Mucosa of rectum (tissue), 2 donors: ENCODE data around the gene FHL2.

Experiments
- H3K27ac ChIP-seq, 2 donors: one replicate each; pipeline ENCODE4 v1.7.0; 2013; ENCODE audit warnings: inconsistent platforms in 2 of 2, low read depth in 2 of 2, low read length in 2 of 2
- H3K27me3 ChIP-seq, 2 donors: one replicate each; pipeline ENCODE4 v1.7.0; 2013; ENCODE audit warnings: low read length in 2 of 2; ENCODE audit not compliant: control insufficient read depth in 2 of 2, insufficient read depth in 2 of 2
- H3K36me3 ChIP-seq, 2 donors: one replicate each; pipeline ENCODE4 v1.7.0; 2013; ENCODE audit warnings: low read length in 2 of 2; ENCODE audit not compliant: control insufficient read depth in 2 of 2, insufficient read depth in 2 of 2
- H3K4me1 ChIP-seq, 2 donors: one replicate each; pipeline ENCODE4 v1.7.0; 2013; ENCODE audit warnings: low read length in 2 of 2, mild to moderate bottlenecking in 1 of 2; ENCODE audit not compliant: control insufficient read depth in 2 of 2, insufficient read depth in 2 of 2
- H3K4me3 ChIP-seq, 2 donors: one replicate each; pipeline ENCODE4 v1.7.0; 2013; ENCODE audit warnings: low read length in 2 of 2
- H3K9ac ChIP-seq, 2 donors: one replicate each; pipeline ENCODE4 v1.7.0; 2013; ENCODE audit warnings: low read length in 2 of 2, low read depth in 1 of 2, mild to moderate bottlenecking in 1 of 2
- H3K9me3 ChIP-seq, 2 donors: one replicate each; pipeline ENCODE4 v1.7.0; 2013; ENCODE audit warnings: low read length in 2 of 2; ENCODE audit not compliant: control insufficient read depth in 2 of 2
- donor health status: healthy.
- donor health status: Normal muscosa, but diverticular disease.

Gene FHL2

GRCh38 chr2:105438104-105438929 is 39.5 kb upstream of the FHL2 start:
- peaks cover 8 to 13% of the 10 kb centered on the region in 2 donors for H3K4me1 ChIP-seq
- H3K9me3 ChIP-seq, result no peaks in the 10 kb centered on the region
- H3K27me3 ChIP-seq, result no peaks in the 10 kb centered on the region
- H3K36me3 ChIP-seq, result no peaks in the 10 kb centered on the region
- peak overlapping the region; percentile 49 to 54 for H3K27ac ChIP-seq
- peak overlapping the region in 1 of 2 donors; percentile 29 for H3K9ac ChIP-seq
- H3K4me3 ChIP-seq, result peak overlapping the region; percentile 12 to 58

DNA sequence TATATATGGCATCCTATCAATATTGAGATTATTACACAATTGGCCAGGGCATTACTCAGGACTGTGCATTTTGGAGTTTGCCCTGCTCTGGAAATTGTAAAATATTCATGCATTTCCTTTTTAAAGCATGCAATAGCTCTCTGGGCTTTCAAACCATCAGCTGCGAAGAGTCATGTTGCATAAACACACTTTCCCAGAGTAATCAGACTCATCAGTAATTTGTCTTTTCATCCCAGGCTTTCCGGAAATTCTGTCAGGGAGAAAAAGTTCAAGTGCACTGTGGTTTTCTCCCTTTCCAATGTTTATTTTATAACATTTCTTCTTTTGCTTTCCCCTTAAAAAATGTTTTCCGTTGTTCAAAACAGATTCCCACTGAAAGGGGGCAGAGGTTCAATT is 38.9 kb upstream of the FHL2 start:
- H3K27ac ChIP-seq, result peak overlapping the region; percentile 49 to 54
- H3K27me3 ChIP-seq, result no peaks in the 10 kb centered on the region
- peak overlapping the region in 1 of 2 donors; percentile 58 for H3K4me3 ChIP-seq
- H3K4me1 ChIP-seq, result peaks cover 7 to 11% of the 10 kb centered on the region in 2 donors
- H3K9me3 ChIP-seq, result no peaks in the 10 kb centered on the region
- no peaks in the 10 kb centered on the region for H3K36me3 ChIP-seq
- H3K9ac ChIP-seq, result peak overlapping the region in 1 of 2 donors; percentile 29

GRCh38 chr2:105432749-105433148 is 33.9 kb upstream of the FHL2 start:
- Histone ChIP-seq H3K4me1 (no peaks in the 10 kb centered on the region), H3K27ac (peak overlapping the region in 1 of 2 donors; percentile 9), H3K9ac (no peak overlapping the region), H3K4me3 (no peak overlapping the region), H3K36me3 (no peaks in the 10 kb centered on the region), H3K27me3 (no peaks in the 10 kb centered on the region), H3K9me3 (no peaks in the 10 kb centered on the region)

DNA sequence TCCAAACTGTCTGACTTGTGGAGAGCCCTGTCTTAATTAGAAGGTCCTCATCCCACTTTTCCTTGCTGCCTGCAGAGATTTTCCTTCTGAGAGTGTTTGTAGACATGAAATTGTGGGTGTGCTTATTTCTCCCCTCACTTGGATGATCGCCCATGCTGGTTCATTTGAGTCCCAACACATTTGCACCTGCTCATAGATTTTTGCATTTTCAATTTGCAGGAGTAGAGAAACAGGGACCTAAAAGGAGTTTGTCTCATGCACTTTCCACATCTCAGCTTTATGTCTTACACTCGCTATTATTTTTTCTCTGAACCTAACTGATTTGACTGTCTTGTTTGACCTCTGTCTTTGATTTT is 33.2 kb upstream of the FHL2 start:
- Histone ChIP-seq H3K27ac (no peak overlapping the region), H3K4me1 (no peaks in the 10 kb centered on the region), H3K27me3 (no peaks in the 10 kb centered on the region), H3K9ac (no peak overlapping the region), H3K4me3 (no peak overlapping the region), H3K36me3 (no peaks in the 10 kb centered on the region), H3K9me3 (no peaks in the 10 kb centered on the region)

DNA sequence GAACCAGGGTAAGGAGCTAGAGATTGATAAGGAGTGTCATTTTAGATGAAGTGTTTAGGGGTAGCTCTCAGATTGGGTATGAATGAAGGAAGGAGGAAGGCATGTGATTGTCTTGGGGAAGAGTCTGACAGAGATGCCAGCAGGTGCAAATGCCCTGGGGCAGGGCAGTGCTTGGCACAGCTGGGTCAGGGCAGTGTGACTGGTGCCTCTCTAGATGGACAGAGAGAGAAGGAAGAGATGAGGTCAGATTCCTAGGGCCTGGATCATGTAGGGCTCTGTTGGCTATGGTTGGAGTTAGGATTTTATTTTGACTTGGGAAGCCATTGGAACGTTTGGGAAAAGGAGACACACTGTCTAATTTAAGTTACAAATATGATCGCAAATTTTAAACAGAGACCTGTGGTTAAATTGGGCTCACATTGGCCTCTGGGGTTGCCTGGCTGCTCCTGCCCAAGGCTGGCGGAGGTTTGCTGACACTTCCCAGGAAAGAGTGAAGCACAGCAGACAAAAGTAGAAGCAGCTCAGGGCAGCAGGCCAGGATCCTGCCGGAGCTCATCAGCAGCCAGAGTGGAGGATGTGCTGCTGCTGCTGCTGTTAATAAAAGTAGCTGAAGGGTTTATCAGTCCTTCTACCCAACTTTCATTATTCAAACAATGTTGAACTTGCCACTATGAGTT is 32.7 kb upstream of the FHL2 start:
- no peaks in the 10 kb centered on the region for H3K9me3 ChIP-seq
- no peak overlapping the region for H3K4me3 ChIP-seq
- no peak overlapping the region for H3K9ac ChIP-seq
- peaks cover 0 to 3% of the 10 kb centered on the region in 2 donors for H3K4me1 ChIP-seq
- no peak overlapping the region for H3K27ac ChIP-seq
- H3K36me3 ChIP-seq, result no peaks in the 10 kb centered on the region
- no peaks in the 10 kb centered on the region for H3K27me3 ChIP-seq

- Histone ChIP-seq H3K4me1 (peaks cover 0 to 9% of the 10 kb centered on the region in 2 donors), H3K36me3 (no peaks in the 10 kb centered on the region), H3K4me3 (no peak overlapping the region), H3K27me3 (no peaks in the 10 kb centered on the region), H3K9me3 (no peaks in the 10 kb centered on the region), H3K9ac (no peak overlapping the region), H3K27ac (no peak overlapping the region)
Measured at GRCh38 chr2:105428387-105429018, 29.7 kb upstream of the FHL2 start.

GRCh38 chr2:105427485-105427884 is 28.6 kb upstream of the FHL2 start:
- Histone ChIP-seq H3K27me3 (no peaks in the 10 kb centered on the region), H3K36me3 (no peaks in the 10 kb centered on the region), H3K4me3 (no peak overlapping the region), H3K27ac (no peak overlapping the region), H3K4me1 (peaks cover 0 to 9% of the 10 kb centered on the region in 2 donors), H3K9ac (no peak overlapping the region), H3K9me3 (no peaks in the 10 kb centered on the region)

DNA sequence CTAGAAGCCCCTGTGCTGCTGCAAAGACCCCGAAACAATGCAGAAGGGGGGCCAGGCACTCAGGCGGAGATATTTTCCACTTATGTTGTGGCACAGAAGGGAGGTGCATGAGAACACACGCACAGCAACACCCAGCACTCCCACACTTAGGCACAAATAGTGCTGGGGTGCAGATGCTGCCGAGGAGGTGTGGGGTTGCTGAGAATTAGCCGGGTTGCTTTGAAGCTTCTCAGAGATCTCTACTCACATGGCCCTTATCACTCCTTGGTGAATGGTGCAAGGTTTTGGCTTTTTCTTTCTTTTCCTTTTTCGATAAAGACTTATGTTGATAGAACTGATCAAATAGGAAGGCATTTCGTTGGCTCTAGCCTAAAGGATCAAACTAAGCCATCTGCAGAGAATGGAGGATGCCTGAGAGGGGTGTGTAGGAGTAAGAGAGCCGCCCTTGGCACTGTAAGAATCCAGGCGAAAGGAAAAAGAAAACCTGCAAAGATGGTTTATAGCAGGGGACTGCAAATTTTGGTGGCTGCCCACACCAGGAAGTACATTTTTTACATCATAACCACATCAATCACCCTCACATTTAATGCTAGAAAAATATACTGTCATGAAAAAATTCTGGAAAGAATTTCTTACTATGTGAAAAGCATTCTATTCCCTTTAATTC is 27.9 kb upstream of the FHL2 start:
- peaks cover 0 to 9% of the 10 kb centered on the region in 2 donors for H3K4me1 ChIP-seq
- no peak overlapping the region for H3K9ac ChIP-seq
- H3K9me3 ChIP-seq, result no peaks in the 10 kb centered on the region
- H3K36me3 ChIP-seq, result no peaks in the 10 kb centered on the region
- no peaks in the 10 kb centered on the region for H3K27me3 ChIP-seq
- no peak overlapping the region for H3K4me3 ChIP-seq
- no peak overlapping the region for H3K27ac ChIP-seq

- Histone ChIP-seq H3K9ac (no peak overlapping the region), H3K27ac (no peak overlapping the region), H3K4me1 (peaks cover 0 to 9% of the 10 kb centered on the region in 2 donors), H3K4me3 (no peak overlapping the region), H3K9me3 (no peaks in the 10 kb centered on the region), H3K27me3 (no peaks in the 10 kb centered on the region), H3K36me3 (no peaks in the 10 kb centered on the region)
Measured at GRCh38 chr2:105425936-105426625, 27.2 kb upstream of the FHL2 start.
